Transverse colon (tissue), 4 donors: ENCODE results near the gene OR51F1. TPM values are rescaled to one million over a fixed set of nuclear protein-coding genes. Genes with fewer than 3 reads are reported as not detected.

Experiments used
- DNase-seq: peaks from one replicate; pipeline ENCODE4 v3.0.0-alpha.2; 2019
- H3K27ac ChIP-seq, 4 donors: fragments of 200-600 bp; sonication (generic); 2 replicates each; pipeline ENCODE4 v1.5.1; 2016 to 2018; ENCODE audit warnings: inconsistent platforms in 4 of 4
- H3K27me3 ChIP-seq: fragments of 200-600 bp; sonication (generic); 2 replicates; pipeline ENCODE4 v1.5.1; 2017; ENCODE audit warnings: inconsistent platforms
- H3K36me3 ChIP-seq, 4 donors: fragments of 200-600 bp; sonication (generic); 2 replicates each; pipeline ENCODE4 v1.5.1; 2017 to 2019; ENCODE audit warnings: inconsistent platforms in 4 of 4
- H3K4me1 ChIP-seq, 4 donors: fragments of 200-600 bp; sonication (generic); 2 replicates each; pipeline ENCODE4 v1.5.1; 2017 to 2020; ENCODE audit warnings: inconsistent platforms in 4 of 4
- H3K4me3 ChIP-seq, 4 donors: fragments of 200-600 bp; sonication (generic); 1 replicate in 1 of 4; 2 replicates in 3 of 4; pipeline versions ENCODE4 v1.5.1 to v1.6.1; 2017 to 2019; ENCODE audit warnings: inconsistent platforms in 4 of 4
- H3K9me3 ChIP-seq, 2 donors: fragments of 200-600 bp; sonication (generic); 2 replicates each; pipeline ENCODE4 v1.5.1; 2017 to 2019; ENCODE audit warnings: inconsistent platforms in 2 of 2
- EP300 ChIP-seq: sonication (generic); formaldehyde crosslinking; IDR thresholded peaks from one replicate; pipeline ENCODE4 v1.6.1; 2017; ENCODE audit warnings: antibody characterized with exemption, low read depth
- POLR2A ChIP-seq: fragments of 450-650 bp; IDR thresholded peaks from one replicate; pipeline ENCODE4 v1.6.1; 2016; ENCODE audit warnings: antibody characterized with exemption, mild to moderate bottlenecking, moderate library complexity
- POLR2AphosphoS5 ChIP-seq, 3 donors: sonication (generic); formaldehyde crosslinking; IDR thresholded peaks; one replicate each; pipeline ENCODE4 v1.6.1; 2016; ENCODE audit warnings: antibody characterized with exemption in 3 of 3
- WGBS, 2 donors: methylation state at CpG; one replicate each; pipeline ENCODE4 v1.1.5; 2018; ENCODE audit warnings: low coverage in 1 of 2; 5-methylcytosine and 5-hydroxymethylcytosine counted together
- in situ Hi-C, 4 donors: fragments of 200-750 bp; cut with MboI; loops; one replicate each; pipeline versions ENCODE4 v1.15.0 to v1.15.1; 2017; ENCODE audit warnings: low sequenced_read_pairs in 3 of 4, low pct_ligation_motif_present in 1 of 4, low pct_unique_long_range_greater_than_20kb in 1 of 4
- intact Hi-C: fragments of 100-400 bp; cut with DNase I; formaldehyde crosslinking; loops from one replicate; pipeline ENCODE4 v1.15.1; 2023; ENCODE audit warnings: low total_unique reads
- total RNA-seq, 4 donors: library from RNA; depleted of rRNA; stranded (reverse); fragments of >200 nt; gene quantifications; one replicate each; pipeline ENCODE4 v1.1.0, GENCODE V29; 2016
- TF ChIP-seq, protein P1 (sequence below), 5 experiments: fragments of 200-600 bp in 3 of 5; fragments of 450-650 bp in 2 of 5; sonication (generic) in 3 of 5; IDR thresholded peaks; 1 replicate in 2 of 5; 2 replicates in 3 of 5; pipeline ENCODE4 v1.5.1; 2016 to 2017; ENCODE audit warnings: antibody characterized with exemption in 5 of 5, inconsistent platforms in 3 of 5, mild to moderate bottlenecking in 2 of 5, moderate library complexity in 1 of 5

Gene OR51F1
- total RNA-seq, 4 donors from 2014 or later, result not detected

DNA sequence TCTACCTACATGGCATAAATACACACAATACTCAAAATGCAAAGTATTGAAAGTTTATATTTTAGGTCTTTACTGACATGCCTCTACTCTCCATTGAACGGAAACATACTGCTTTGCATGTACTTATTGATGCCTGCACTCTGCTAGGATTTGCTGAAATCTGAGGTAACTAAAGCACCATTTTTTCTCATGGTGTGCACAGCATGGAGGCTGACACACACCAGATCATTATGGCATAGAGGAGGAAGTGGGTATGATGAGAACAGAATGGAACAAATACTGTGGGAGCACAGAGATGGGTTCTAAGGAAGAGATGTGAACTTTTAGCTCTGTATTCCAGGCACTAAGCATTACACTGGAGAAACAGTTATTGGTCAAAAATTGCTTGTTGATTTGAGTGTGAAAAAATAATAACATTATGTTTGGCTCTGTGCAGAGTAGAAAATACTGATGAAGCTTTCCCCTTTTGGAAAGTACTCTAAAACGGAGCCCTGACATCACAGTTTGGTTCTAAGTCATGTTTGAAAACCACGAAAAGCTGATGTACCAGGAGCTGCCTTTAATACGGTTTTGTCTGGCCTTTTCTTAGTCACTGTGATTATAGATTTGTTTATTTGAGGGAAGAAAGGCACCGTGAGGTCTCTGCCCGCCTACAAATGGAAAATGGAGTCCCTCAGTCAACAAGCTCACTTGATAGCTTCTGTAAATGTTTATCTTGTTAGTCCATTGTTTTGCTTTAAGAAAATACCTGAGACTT is 28.9 kb upstream of the OR51F1 start:
- 48 to 59% methylated on average over 3 to 6 of the region's 6 CpGs for whole genome bisulfite sequencing, 2 donors
- TF ChIP-seq, protein P1, sequence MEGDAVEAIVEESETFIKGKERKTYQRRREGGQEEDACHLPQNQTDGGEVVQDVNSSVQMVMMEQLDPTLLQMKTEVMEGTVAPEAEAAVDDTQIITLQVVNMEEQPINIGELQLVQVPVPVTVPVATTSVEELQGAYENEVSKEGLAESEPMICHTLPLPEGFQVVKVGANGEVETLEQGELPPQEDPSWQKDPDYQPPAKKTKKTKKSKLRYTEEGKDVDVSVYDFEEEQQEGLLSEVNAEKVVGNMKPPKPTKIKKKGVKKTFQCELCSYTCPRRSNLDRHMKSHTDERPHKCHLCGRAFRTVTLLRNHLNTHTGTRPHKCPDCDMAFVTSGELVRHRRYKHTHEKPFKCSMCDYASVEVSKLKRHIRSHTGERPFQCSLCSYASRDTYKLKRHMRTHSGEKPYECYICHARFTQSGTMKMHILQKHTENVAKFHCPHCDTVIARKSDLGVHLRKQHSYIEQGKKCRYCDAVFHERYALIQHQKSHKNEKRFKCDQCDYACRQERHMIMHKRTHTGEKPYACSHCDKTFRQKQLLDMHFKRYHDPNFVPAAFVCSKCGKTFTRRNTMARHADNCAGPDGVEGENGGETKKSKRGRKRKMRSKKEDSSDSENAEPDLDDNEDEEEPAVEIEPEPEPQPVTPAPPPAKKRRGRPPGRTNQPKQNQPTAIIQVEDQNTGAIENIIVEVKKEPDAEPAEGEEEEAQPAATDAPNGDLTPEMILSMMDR (IDR thresholded peaks at IDR 0.05), result no peak
- TF ChIP-seq EP300, result no peak
- no peak for TF ChIP-seq POLR2AphosphoS5 (IDR thresholded peaks at IDR 0.05)
- no peak for TF ChIP-seq POLR2A
- Histone ChIP-seq H3K4me1 (peaks cover 0 to 3% (median 0%) of the 10 kb centered on the region in 4 donors), H3K9me3 (no peaks in the 10 kb centered on the region), H3K4me3 (no peak overlapping the region), H3K27ac (no peak overlapping the region), H3K36me3 (no peaks in the 10 kb centered on the region), H3K27me3 (no peaks in the 10 kb centered on the region)
- no peak for DNase-seq
- in situ Hi-C loops, result no loop called here
- intact Hi-C loops, result no loop called here

DNA sequence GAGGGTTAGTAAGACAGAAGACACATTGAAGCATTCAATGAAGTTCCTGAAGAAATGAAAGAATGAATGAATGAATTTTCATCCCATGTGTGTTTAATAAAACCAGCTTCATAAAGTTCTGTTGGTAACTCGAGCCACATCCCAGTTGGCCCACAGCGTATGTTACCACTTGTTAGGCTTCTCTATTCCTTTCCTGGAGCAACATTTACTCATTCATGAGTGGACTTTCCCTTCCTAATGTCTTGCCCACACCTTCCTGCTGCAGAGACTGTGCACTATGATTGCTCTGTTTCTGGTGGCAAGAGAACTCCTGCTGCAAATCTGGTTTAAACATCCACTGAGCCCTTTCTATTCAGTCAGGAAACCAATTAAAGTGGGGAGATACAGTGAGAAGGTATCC is 27.5 kb upstream of the OR51F1 start:
- Histone ChIP-seq H3K27me3 (no peaks in the 10 kb centered on the region), H3K4me1 (peaks cover 0 to 3% (median 0%) of the 10 kb centered on the region in 4 donors), H3K9me3 (no peaks in the 10 kb centered on the region), H3K36me3 (no peaks in the 10 kb centered on the region), H3K4me3 (no peak overlapping the region), H3K27ac (no peak overlapping the region)
- WGBS, 2 donors, result 12% methylated on average over 2 of the region's 2 CpGs; no CpG with 5 or more reads in 1 of the 2 donors
- in situ Hi-C loops (no loop called here), intact Hi-C loops (no loop called here)
- TF ChIP-seq EP300, result no peak
- TF ChIP-seq POLR2AphosphoS5 (IDR thresholded peaks at IDR 0.05), result no peak
- TF ChIP-seq, protein P1 (IDR thresholded peaks at IDR 0.05), result no peak
- no peak for TF ChIP-seq POLR2A
- DNase-seq, result no peak

DNA sequence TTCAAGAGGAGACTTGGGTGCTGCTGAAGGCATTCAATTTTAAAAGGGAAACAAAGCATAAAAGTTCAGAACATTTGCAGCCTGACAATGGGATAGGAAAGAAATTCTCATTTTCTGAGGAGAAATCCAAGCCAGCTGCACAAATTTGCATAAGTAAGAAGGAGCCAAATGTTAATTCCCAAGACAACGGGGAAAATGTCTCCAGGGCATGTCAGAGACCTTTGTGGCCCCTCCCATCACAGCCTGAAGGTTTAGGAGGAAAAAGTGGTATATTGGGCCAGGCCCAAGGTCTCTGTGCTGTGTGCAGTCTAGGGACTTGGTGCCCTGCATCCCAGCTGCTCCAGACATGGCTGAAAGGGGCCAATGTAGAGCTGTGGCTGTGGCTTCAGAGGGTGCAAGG is 12.7 kb upstream of the OR51F1 start:
- no peak overlapping the region for H3K4me3 ChIP-seq
- no peaks in the 10 kb centered on the region for H3K9me3 ChIP-seq
- H3K27ac ChIP-seq, result no peak overlapping the region
- 50 to 64% methylated on average over 1 of the region's 1 CpG for WGBS, 2 donors
- no peak for DNase-seq
- no peaks in the 10 kb centered on the region for H3K27me3 ChIP-seq
- no peak for TF ChIP-seq POLR2AphosphoS5 (IDR thresholded peaks at IDR 0.05)
- TF ChIP-seq, protein P1 (IDR thresholded peaks at IDR 0.05), result no peak
- TF ChIP-seq POLR2A, result no peak
- TF ChIP-seq EP300, result no peak
- no peaks in the 10 kb centered on the region for H3K4me1 ChIP-seq
- no peaks in the 10 kb centered on the region for H3K36me3 ChIP-seq
- in situ Hi-C loops, result no loop called here
- intact Hi-C loops, result no loop called here

DNA sequence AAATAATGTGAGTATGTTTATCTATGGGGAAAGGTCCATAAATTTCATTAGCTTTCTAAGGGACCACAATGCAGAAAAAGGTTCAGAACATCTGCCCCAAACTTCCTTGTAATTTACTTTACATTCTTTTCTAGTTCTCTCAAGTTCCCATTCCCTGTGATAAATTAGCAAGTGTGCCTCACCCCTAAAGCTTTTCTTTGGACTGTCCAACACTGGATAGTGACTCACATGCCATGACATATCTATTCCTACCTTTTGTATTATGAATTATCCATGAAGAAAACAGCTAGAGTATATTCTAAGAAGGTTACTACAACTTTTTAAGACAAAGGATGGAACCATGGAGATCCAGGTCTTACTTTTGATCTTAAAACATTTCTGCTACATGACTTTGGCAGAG is 1.6 kb downstream of the OR51F1 start:
- Histone ChIP-seq H3K9me3 (no peaks in the 10 kb centered on the region), H3K4me3 (no peak overlapping the region), H3K4me1 (no peaks in the 10 kb centered on the region), H3K36me3 (no peaks in the 10 kb centered on the region), H3K27me3 (no peaks in the 10 kb centered on the region), H3K27ac (no peak overlapping the region)
- TF ChIP-seq EP300 (no peak), POLR2A (no peak), POLR2AphosphoS5 (IDR thresholded peaks at IDR 0.05) (no peak)
- TF ChIP-seq, protein P1 (IDR thresholded peaks at IDR 0.05), result no peak
- in situ Hi-C loops, result no loop called here
- no peak for DNase-seq
- intact Hi-C loops, result no loop called here
